ENCODE results near the gene VRK1. TPM values are rescaled to one million over a fixed set of nuclear protein-coding genes. Genes with fewer than 3 reads are reported as not detected.

The VRK1 gene
- total and polyA plus RNA-seq, 8 donors = 2.4 to 7.0 (median 3.6) TPM

DNA sequence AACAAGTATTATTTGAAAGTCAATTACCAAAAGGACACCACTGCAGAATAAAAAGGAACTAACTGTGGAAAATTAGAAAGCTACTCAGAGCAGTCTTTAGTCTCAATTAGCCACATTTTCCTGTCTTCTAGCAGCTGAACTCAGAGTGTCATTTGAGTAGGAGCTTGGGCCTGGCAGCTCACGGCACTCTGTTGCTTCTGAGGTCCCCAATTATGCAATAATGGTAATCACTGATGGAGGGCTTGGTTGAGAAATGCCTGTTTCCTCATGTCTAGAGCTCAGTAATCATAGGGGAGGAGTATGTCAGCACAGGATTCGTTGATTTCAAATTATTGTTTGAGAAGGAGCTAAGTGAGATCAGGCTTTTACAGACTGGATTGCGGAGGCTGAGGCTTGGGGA, 108.6 kb downstream of the VRK1 start:
- Histone ChIP-seq H3K9me3 (no peaks in the 10 kb centered on the region), H3K27me3 (no peaks in the 10 kb centered on the region), H3K36me3 (no peaks in the 10 kb centered on the region), H3K4me3 (no peak overlapping the region), H3K4me1 (no peaks in the 10 kb centered on the region), H3K27ac (no peak overlapping the region)
- FAIRE-seq (no peak), DNase-seq (no peak), ATAC-seq (peak in 1 of 4 donors; percentile 57)
- intact Hi-C loops (cut with DNase I) = no loop called here
- TF ChIP-seq, protein P1, sequence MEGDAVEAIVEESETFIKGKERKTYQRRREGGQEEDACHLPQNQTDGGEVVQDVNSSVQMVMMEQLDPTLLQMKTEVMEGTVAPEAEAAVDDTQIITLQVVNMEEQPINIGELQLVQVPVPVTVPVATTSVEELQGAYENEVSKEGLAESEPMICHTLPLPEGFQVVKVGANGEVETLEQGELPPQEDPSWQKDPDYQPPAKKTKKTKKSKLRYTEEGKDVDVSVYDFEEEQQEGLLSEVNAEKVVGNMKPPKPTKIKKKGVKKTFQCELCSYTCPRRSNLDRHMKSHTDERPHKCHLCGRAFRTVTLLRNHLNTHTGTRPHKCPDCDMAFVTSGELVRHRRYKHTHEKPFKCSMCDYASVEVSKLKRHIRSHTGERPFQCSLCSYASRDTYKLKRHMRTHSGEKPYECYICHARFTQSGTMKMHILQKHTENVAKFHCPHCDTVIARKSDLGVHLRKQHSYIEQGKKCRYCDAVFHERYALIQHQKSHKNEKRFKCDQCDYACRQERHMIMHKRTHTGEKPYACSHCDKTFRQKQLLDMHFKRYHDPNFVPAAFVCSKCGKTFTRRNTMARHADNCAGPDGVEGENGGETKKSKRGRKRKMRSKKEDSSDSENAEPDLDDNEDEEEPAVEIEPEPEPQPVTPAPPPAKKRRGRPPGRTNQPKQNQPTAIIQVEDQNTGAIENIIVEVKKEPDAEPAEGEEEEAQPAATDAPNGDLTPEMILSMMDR (IDR thresholded peaks at IDR 0.05) = no peak
- WGBS, 2 donors = 78 to 90% methylated on average over 3 of the region's 3 CpGs

DNA sequence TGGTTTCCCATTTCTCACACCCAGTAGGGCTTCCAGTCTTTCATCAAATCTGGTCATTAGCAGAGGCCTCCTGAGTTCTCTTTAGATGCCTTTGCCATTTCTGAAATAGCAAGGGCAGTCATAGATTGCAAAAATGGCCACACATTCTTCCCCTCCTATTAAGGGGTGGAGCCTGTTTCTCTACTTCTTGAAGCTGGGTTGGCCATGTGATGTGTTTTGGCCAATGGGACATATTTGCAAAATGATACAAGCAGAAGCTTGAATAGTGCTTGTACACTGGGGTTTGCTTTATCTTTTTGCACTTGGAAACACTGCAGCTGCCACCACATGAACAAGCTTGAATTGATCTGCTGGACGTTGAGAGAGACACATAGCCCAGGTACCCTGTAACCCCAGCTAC, 109.3 kb downstream of the VRK1 start:
- WGBS, 2 donors = 26 to 29% methylated on average over 1 of the region's 1 CpG
- DNase-seq = no peak
- Histone ChIP-seq H3K27ac (no peak overlapping the region), H3K4me3 (no peak overlapping the region), H3K4me1 (no peaks in the 10 kb centered on the region), H3K27me3 (no peaks in the 10 kb centered on the region), H3K9me3 (no peaks in the 10 kb centered on the region), H3K36me3 (no peaks in the 10 kb centered on the region)
- intact Hi-C loops (cut with DNase I) = no loop called here
- no peak for ATAC-seq
- TF ChIP-seq, protein P1 (IDR thresholded peaks at IDR 0.05) = no peak
- no peak for FAIRE-seq

DNA sequence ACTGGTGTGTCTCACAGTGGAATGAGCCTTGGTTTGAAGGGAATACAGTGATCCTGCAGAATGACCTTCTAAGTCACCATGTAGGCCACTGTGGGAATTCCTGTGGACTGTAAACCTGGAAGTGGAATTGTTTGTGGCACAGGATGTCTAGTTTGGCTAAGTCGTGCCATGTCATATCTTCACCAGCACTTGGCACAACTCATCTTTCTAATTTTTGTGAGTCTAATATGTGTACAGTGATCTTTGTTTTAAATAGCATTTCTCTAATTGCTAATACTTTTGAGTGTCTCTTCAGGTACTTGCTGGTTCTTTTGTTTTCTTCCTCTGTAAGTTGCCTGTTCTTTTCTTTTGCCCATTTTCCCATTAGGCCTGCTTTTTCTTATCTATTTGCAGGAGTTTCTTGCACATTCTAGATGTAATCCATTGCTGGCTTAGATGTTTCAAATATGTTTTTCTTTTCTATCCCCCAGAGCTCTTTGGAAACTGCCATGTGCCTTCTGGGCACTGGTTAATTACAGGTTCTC, 112.7 kb downstream of the VRK1 start:
- H3K27me3 ChIP-seq = no peaks in the 10 kb centered on the region
- TF ChIP-seq, protein P1 (IDR thresholded peaks at IDR 0.05) = no peak
- WGBS, 2 donors = 90 to 91% methylated on average over 1 of the region's 1 CpG
- H3K4me1 ChIP-seq = no peaks in the 10 kb centered on the region
- DNase-seq (no peak), ATAC-seq (no peak), FAIRE-seq (no peak)
- intact Hi-C loops (cut with DNase I) = no loop called here
- no peak overlapping the region for H3K4me3 ChIP-seq
- H3K9me3 ChIP-seq = no peaks in the 10 kb centered on the region
- no peak overlapping the region for H3K27ac ChIP-seq
- H3K36me3 ChIP-seq = no peaks in the 10 kb centered on the region

DNA sequence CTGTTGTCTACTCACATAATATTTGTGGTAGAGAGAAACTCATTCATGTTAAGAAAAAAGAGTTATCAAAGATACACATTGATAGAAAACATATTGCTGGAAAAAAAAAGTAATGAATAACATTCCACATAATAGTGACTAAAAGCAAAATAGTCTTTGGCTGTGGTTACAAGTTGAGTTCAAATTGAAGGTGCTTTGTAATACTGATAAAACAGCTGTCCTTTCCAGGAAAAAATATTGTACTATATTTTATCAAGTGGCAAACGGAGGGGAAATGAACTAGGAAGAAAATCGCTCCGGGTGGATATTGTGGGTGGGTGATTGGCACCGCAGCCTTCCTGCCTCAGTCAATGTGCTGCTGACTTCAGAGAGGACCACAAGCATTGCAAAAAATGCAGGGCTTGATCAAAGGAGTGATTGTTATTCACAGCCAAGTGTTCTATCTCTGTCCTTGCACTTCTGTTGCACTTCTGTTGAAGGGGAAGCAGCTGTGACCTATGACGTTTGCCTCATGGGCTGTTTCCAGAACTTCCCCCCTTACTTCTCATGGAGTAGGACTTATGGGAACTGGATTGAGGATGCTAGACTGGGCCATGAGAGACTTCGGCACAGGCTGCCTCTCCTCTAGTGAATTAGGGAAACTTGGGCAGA, 114.4 kb downstream of the VRK1 start:
- Histone ChIP-seq H3K36me3 (no peaks in the 10 kb centered on the region), H3K27ac (no peak overlapping the region), H3K9me3 (no peaks in the 10 kb centered on the region), H3K27me3 (no peaks in the 10 kb centered on the region), H3K4me1 (no peaks in the 10 kb centered on the region), H3K4me3 (no peak overlapping the region)
- 62 to 82% methylated on average over 6 of the region's 6 CpGs for WGBS, 2 donors
- TF ChIP-seq, protein P1 (IDR thresholded peaks at IDR 0.05) = no peak
- no peak for DNase-seq
- intact Hi-C loops (cut with DNase I) = no loop called here
- FAIRE-seq = no peak
- ATAC-seq = no peak

DNA sequence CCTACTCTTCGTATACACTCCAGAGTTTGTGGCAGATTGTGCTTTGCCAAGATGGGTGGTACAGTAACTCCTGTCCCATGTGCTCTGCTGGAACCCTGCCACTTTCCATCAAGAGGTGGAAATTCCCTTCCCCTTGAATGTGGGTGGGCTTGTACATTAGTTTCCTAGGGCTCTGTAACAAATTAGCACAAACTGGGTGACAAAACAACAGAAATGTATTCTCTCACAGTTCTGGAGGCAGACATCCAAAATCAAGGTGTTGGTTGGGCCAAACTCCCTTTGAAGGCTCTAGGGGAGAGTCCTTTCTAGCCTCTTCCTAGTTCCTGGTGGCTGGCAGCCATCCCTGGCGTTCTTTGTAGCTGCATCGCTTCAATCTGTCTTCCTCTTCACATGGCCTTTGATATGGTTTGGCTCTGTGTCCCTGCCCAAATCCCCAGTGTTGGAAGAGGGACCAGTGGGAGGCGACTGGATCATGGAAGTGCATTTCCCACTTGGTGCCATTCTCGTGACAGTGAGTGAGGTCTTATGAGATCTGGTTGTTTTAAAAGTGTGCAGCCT, 117.5 kb downstream of the VRK1 start:
- intact Hi-C loops (cut with DNase I) = no loop called here
- no peaks in the 10 kb centered on the region for H3K27me3 ChIP-seq
- H3K4me3 ChIP-seq = no peak overlapping the region
- FAIRE-seq (no peak), DNase-seq (no peak), ATAC-seq (no peak)
- H3K4me1 ChIP-seq = no peaks in the 10 kb centered on the region
- H3K27ac ChIP-seq = no peak overlapping the region
- WGBS, 2 donors = 71 to 72% methylated on average over 5 of the region's 5 CpGs
- TF ChIP-seq, protein P1 (IDR thresholded peaks at IDR 0.05) = no peak
- H3K9me3 ChIP-seq = no peaks in the 10 kb centered on the region
- no peaks in the 10 kb centered on the region for H3K36me3 ChIP-seq

Data from pancreas (tissue), 10 donors.